ENCODE measurements around the gene GPR137B.

GRCh38 chr1:236122176-236122575 is 20.2 kb upstream of the GPR137B start:
- TF ChIP-seq POLR2AphosphoS5 (IDR thresholded peaks at IDR 0.05; ENCODE audit: low read depth, low read length), result no peak
- no peak for TF ChIP-seq ZNF7 (CRISPR knock-in tag; IDR thresholded peaks at IDR 0.05)
- TF ChIP-seq ZBTB43 (CRISPR knock-in tag; conservative IDR thresholded peaks at IDR 0.05), result no peak
- TF ChIP-seq ZSCAN31 (CRISPR knock-in tag; IDR thresholded peaks at IDR 0.05; ENCODE audit: low read depth), result no peak
- no peak for TF ChIP-seq FOXO4 (CRISPR knock-in tag; conservative IDR thresholded peaks at IDR 0.05)
- TF ChIP-seq ZNF143 (CRISPR knock-in tag; IDR thresholded peaks at IDR 0.05), result no peak

Measured in HepG2 (cell line).